Fibroblast of peridontal ligament (primary cell): Measurements from ENCODE around the gene RFPL2.
"Not testable (repeated sequence)": the region's sequence is repeated elsewhere in the genome, so short reads cannot be mapped to it uniquely, and the experiment has no call there.

ENCODE experiments used
- DNase-seq: peaks from one replicate; pipeline ENCODE4 v3.0.0-alpha.2; 2010; ENCODE audit errors: extremely low read depth

The RFPL2 gene

GRCh38 chr22:32205974-32206773 is 1.3 kb upstream of the RFPL2 start:
- no peak for DNase-seq

- DNase-seq, result no peak
Observed at GRCh38 chr22:32204040-32204855, 625 bp downstream of the RFPL2 start.

- no peak for DNase-seq
Observed at GRCh38 chr22:32203181-32204039, 1.5 kb downstream of the RFPL2 start.

- peak; percentile 14 for DNase-seq
Observed at GRCh38 chr22:32202539-32203180, 2.2 kb downstream of the RFPL2 start.

- DNase-seq, result no peak
Observed at GRCh38 chr22:32202161-32202538, 2.7 kb downstream of the RFPL2 start.

GRCh38 chr22:32200752-32201151 is 4.1 kb downstream of the RFPL2 start:
- DNase-seq, result no peak

- no peak for DNase-seq
Observed at GRCh38 chr22:32199961-32200360, 4.9 kb downstream of the RFPL2 start.

- DNase-seq, result no peak
Observed at GRCh38 chr22:32199341-32199740, 5.5 kb downstream of the RFPL2 start.

GRCh38 chr22:32197553-32198226 is 7.2 kb downstream of the RFPL2 start:
- DNase-seq, result not testable (repeated sequence)

GRCh38 chr22:32195900-32196299 is 9.0 kb downstream of the RFPL2 start:
- DNase-seq, result not testable (repeated sequence)

- DNase-seq, result not testable (repeated sequence)
Observed at GRCh38 chr22:32193346-32193745, 11.5 kb downstream of the RFPL2 start.

GRCh38 chr22:32191021-32191420 is 13.9 kb downstream of the RFPL2 start:
- DNase-seq, result not testable (repeated sequence)

- no peak for DNase-seq
Observed at GRCh38 chr22:32185821-32186220, 19.1 kb downstream of the RFPL2 start.

GRCh38 chr22:32183625-32184024 is 21.2 kb downstream of the RFPL2 start:
- no peak for DNase-seq

GRCh38 chr22:32181043-32181442 is 23.8 kb downstream of the RFPL2 start:
- no peak for DNase-seq

- DNase-seq, result no peak
Observed at GRCh38 chr22:32177221-32177765, 27.6 kb downstream of the RFPL2 start.

- no peak for DNase-seq
Observed at GRCh38 chr22:32175683-32176644, 28.9 kb downstream of the RFPL2 start.

- no peak for DNase-seq
Observed at GRCh38 chr22:32175115-32175514, 29.8 kb downstream of the RFPL2 start.

- DNase-seq, result no peak
Observed at GRCh38 chr22:32165681-32166080, 39.2 kb downstream of the RFPL2 start.
